GM20000 (cell line): ENCODE results near the gene SARDH.
A peak's percentile ranks its signal among the peaks of the same experiment; 100 is the strongest.

ENCODE experiments used
- DNase-seq: peaks from one replicate; pipeline ENCODE4 v3.0.0; 2012; ENCODE audit warnings: low spot score
- TF ChIP-seq, protein P1 (sequence below): IDR thresholded peaks from 2 replicates; pipeline ENCODE4 v1.5.1; 2012; ENCODE audit warnings: mild to moderate bottlenecking, control low read depth; ENCODE audit errors: extremely low read depth, missing control alignments

SARDH gene

GRCh38 chr9:133666387-133666786 is 71.8 kb downstream of the SARDH start:
- TF ChIP-seq, protein P1, sequence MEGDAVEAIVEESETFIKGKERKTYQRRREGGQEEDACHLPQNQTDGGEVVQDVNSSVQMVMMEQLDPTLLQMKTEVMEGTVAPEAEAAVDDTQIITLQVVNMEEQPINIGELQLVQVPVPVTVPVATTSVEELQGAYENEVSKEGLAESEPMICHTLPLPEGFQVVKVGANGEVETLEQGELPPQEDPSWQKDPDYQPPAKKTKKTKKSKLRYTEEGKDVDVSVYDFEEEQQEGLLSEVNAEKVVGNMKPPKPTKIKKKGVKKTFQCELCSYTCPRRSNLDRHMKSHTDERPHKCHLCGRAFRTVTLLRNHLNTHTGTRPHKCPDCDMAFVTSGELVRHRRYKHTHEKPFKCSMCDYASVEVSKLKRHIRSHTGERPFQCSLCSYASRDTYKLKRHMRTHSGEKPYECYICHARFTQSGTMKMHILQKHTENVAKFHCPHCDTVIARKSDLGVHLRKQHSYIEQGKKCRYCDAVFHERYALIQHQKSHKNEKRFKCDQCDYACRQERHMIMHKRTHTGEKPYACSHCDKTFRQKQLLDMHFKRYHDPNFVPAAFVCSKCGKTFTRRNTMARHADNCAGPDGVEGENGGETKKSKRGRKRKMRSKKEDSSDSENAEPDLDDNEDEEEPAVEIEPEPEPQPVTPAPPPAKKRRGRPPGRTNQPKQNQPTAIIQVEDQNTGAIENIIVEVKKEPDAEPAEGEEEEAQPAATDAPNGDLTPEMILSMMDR, result no peak
- no peak for DNase-seq

DNA sequence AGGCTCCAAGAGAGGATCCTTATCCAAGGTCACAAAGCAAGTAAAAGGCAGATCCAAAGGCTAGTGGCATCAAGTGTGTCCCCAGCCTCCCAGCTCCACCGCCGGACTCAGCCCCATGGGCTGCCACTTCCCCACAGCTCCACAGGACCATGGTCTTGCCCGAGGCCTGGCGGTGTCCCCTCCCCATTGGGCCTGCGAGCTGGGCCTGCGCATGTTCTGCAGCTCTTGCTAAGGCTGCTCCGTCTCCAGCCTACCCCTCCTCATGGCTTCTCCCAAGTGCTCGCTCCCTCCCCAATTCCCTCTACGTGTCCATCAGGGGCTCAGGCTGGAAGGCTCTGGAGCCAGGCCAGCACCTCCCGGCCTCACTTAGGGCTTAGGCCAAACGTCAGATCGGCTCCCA is 72.6 kb downstream of the SARDH start:
- no peak for DNase-seq
- TF ChIP-seq, protein P1, result no peak

GRCh38 chr9:133665096-133665495 is 73.1 kb downstream of the SARDH start:
- TF ChIP-seq, protein P1, result no peak
- DNase-seq, result no peak

- TF ChIP-seq, protein P1, result peak; percentile 13
- DNase-seq, result no peak
Observed at GRCh38 chr9:133664173-133665050, 73.7 kb downstream of the SARDH start.

GRCh38 chr9:133661846-133662540 is 76.2 kb downstream of the SARDH start:
- TF ChIP-seq, protein P1, result no peak
- DNase-seq, result no peak

DNA sequence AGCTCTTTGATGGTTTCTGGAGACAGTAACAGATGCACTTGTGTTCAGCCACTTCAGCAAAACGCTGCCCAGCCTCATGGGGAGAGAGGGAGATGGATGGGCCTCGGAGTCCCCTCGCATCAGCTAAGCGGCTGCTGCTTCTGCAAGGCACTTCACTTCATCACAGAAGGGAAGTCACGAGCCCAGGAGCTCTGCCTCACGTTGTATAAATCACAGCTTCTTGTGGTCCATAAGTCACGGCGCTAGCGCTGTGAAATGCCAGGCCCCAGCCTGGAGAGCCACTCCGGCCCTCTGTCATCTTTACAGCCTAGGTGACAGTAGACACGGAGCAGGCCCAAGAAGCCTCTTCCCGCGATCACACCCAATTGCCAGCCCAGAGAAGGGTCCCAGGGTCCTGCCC is 78.6 kb downstream of the SARDH start:
- no peak for DNase-seq
- TF ChIP-seq, protein P1, result no peak
